PC-9 (cell line): Measurements from ENCODE around the gene KAT7. TPM values are rescaled to one million over a fixed set of nuclear protein-coding genes. Genes with fewer than 3 reads are reported as not detected.

Experiments used
- BruUV-seq: library from RNA; stranded (reverse); fragments of 400-500 nt; replicated peaks from 2 replicates; lab custom pipeline; 2021; lab: Mats Ljungman, UMichigan
- CTCF ChIA-PET: fragments of 300-600 bp; sonication (Branson Sonifier 250); formaldehyde crosslinking; loops from one replicate; lab custom pipeline; 2022; ENCODE audit warnings: antibody characterized with exemption; lab: Charles Lee
- POLR2A ChIA-PET: fragments of 300-600 bp; sonication (Branson Sonifier 250); formaldehyde crosslinking; loops from one replicate; lab custom pipeline; 2022; ENCODE audit warnings: antibody characterized with exemption; ENCODE audit not compliant: unreplicated experiment; lab: Charles Lee
- DNase-seq, 2 experiments: peaks; one replicate each; pipeline versions ENCODE4 v3.0.0 to v3.0.0-alpha.2; 2015 to 2022; ENCODE audit warnings: mixed read lengths in 1 of 2
- H2AFZ ChIP-seq: fragments of 200-600 bp; sonication (generic); 2 replicates; pipeline ENCODE4 v1.8.1; 2017; ENCODE audit warnings: antibody characterized with exemption
- H3F3A ChIP-seq: fragments of 200-600 bp; sonication (generic); 2 replicates; pipeline ENCODE4 v1.8.1; 2017; ENCODE audit warnings: antibody characterized with exemption, mild to moderate bottlenecking, low read depth; ENCODE audit not compliant: insufficient read depth
- H3K27ac ChIP-seq: fragments of 200-600 bp; sonication (generic); 2 replicates; pipeline ENCODE4 v1.6.1; 2016; ENCODE audit warnings: mixed run types
- H3K27me3 ChIP-seq: fragments of 200-600 bp; sonication (generic); 2 replicates; pipeline ENCODE4 v1.6.1; 2016; ENCODE audit warnings: low read depth, mixed run types; ENCODE audit not compliant: insufficient read depth
- H3K36me3 ChIP-seq: fragments of 200-600 bp; sonication (generic); 2 replicates; pipeline ENCODE4 v1.6.1; 2016; ENCODE audit warnings: low read depth, mixed run types
- H3K4me1 ChIP-seq: fragments of 200-600 bp; sonication (generic); replicated peaks from 2 replicates; pipeline ENCODE4 v1.6.1; 2016; ENCODE audit warnings: mixed run types; ENCODE audit not compliant: insufficient read depth
- H3K4me2 ChIP-seq: fragments of 200-600 bp; sonication (generic); 2 replicates; pipeline ENCODE4 v1.6.1; 2017; ENCODE audit warnings: mixed run types
- H3K4me3 ChIP-seq: fragments of 200-600 bp; sonication (generic); 2 replicates; pipeline ENCODE4 v1.6.1; 2016; ENCODE audit warnings: mixed run types
- H3K79me2 ChIP-seq: fragments of 200-600 bp; sonication (generic); 2 replicates; pipeline ENCODE4 v1.6.1; 2017; ENCODE audit warnings: low read depth, mixed run types
- H3K9me2 ChIP-seq: fragments of 200-600 bp; sonication (generic); 2 replicates; pipeline ENCODE4 v1.8.1; 2017; ENCODE audit warnings: mild to moderate bottlenecking; ENCODE audit not compliant: insufficient read depth
- H3K9me3 ChIP-seq: fragments of 200-600 bp; sonication (generic); 2 replicates; pipeline ENCODE4 v1.8.1; 2016; ENCODE audit warnings: low read depth; ENCODE audit not compliant: insufficient read depth
- H4K20me1 ChIP-seq: fragments of 200-600 bp; sonication (generic); 2 replicates; pipeline ENCODE4 v1.8.1; 2017; ENCODE audit not compliant: insufficient read depth
- CTCF ChIP-seq: fragments of 200-600 bp; sonication (generic); conservative IDR thresholded peaks from 2 replicates; pipeline ENCODE4 v1.6.1; 2017; ENCODE audit warnings: mixed run types, antibody characterized with exemption, mild to moderate bottlenecking, moderate library complexity
- EZH2 ChIP-seq: fragments of 200-600 bp; sonication (generic); IDR thresholded peaks from 2 replicates; pipeline ENCODE4 v1.8.0; 2017; ENCODE audit warnings: antibody characterized with exemption, low read depth
- intact Hi-C: fragments of 100-400 bp; cut with micrococcal nuclease; formaldehyde crosslinking; loops from one replicate; pipeline ENCODE4 v1.10.0; 2022; ENCODE audit not compliant: unreplicated experiment
- total RNA-seq: library from RNA; stranded (reverse); gene quantifications from 2 replicates; pipeline ENCODE4 v1.2.3, GENCODE V29; 2021

KAT7 gene
- total RNA-seq, 1 experiment from 2014 or later, result 57.0 TPM

- Histone ChIP-seq H3K4me3 (no peak overlapping the region), H3K9me2 (no peaks in the 10 kb centered on the region), H4K20me1 (peaks cover 5% of the 10 kb centered on the region), H3K4me2 (no peak overlapping the region), H3K9me3 (no peaks in the 10 kb centered on the region), H3K27me3 (no peaks in the 10 kb centered on the region), H3K4me1 (peaks cover 13% of the 10 kb centered on the region), H3K79me2 (peaks cover 4% of the 10 kb centered on the region), H3K36me3 (no peaks in the 10 kb centered on the region), H3K27ac (no peak overlapping the region), H2AFZ (no peak overlapping the region), H3F3A (no peaks in the 10 kb centered on the region; the same call in 1 of the 2 replicates)
- no peak for TF ChIP-seq CTCF
- TF ChIP-seq EZH2, result no peak
- intact Hi-C loops, result loop anchor here (10.0 kb wide), 1 partner anchor 210 kb away; the partner anchor contains the start of gene NXPH3
- BruUV-seq, result no TSS peak
- CTCF ChIA-PET, result no interaction called here
- POLR2A ChIA-PET, result interaction anchor here (0.6 kb wide), 1 partner anchor 11 kb away, joined by 6 read pairs; no protein-coding TSS in a partner anchor
- no peak for DNase-seq
Observed at GRCh38 chr17:49784636-49785035, 3.8 kb upstream of the KAT7 start.

DNA sequence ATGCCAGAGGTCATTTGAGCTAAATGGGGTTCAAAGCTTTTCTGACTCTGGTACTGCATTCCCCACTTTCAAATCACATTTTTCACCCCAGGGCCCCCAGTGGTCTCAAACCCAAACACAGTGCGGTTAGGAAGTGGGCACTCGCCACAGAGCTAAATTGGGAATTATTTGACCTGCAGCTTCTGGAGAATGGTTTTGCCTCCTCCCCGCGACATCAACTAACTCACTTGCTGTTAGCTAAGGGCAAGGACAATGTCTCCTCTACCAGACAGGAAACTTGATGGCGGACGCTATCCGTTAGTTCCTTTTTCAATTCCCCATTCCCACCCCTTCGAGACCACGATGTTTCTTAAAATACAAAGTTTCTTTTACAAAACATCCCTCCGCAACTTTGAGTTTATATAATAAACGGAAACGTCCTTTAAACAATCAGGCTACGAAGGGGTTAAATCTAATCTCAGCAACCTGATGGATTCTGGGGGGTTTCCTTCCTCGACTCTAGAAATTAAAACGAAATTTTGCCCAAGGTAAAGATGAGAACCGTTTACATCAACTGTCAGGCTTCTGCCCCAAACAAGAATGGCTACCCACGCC lies 500 bp upstream of the KAT7 start:
- peaks cover 14% of the 10 kb centered on the region for H3K36me3 ChIP-seq
- POLR2A ChIA-PET, result interaction anchor here (0.6 to 1.0 kb wide), 4 partner anchors 24 to 596 kb away, joined by 3 to 6 read pairs (median 4); partner anchors contain the start of gene FAM117A
- peaks cover 24% of the 10 kb centered on the region for H3K4me1 ChIP-seq
- peaks cover 37% of the 10 kb centered on the region for H4K20me1 ChIP-seq
- peak overlapping the region; percentile 90 for H3K4me2 ChIP-seq
- no peaks in the 10 kb centered on the region for H3K9me3 ChIP-seq
- CTCF ChIA-PET, result no interaction called here
- H2AFZ ChIP-seq, result peak overlapping the region; percentile 85
- no peaks in the 10 kb centered on the region for H3K9me2 ChIP-seq
- peak overlapping the region; percentile 88 for H3K4me3 ChIP-seq
- no peak for DNase-seq
- TF ChIP-seq EZH2 (no peak), CTCF (no peak)
- no peaks in the 10 kb centered on the region; the same call in 1 of the 2 replicates for H3F3A ChIP-seq
- no peaks in the 10 kb centered on the region for H3K27me3 ChIP-seq
- no TSS peak for BruUV-seq
- peak overlapping the region; percentile 91 for H3K27ac ChIP-seq
- H3K79me2 ChIP-seq, result peaks cover 38% of the 10 kb centered on the region
- intact Hi-C loops, result loop anchor here (1.0 to 10.0 kb wide), 3 partner anchors 24 to 213 kb away; partner anchors contain the start of genes FAM117A and NXPH3

DNA sequence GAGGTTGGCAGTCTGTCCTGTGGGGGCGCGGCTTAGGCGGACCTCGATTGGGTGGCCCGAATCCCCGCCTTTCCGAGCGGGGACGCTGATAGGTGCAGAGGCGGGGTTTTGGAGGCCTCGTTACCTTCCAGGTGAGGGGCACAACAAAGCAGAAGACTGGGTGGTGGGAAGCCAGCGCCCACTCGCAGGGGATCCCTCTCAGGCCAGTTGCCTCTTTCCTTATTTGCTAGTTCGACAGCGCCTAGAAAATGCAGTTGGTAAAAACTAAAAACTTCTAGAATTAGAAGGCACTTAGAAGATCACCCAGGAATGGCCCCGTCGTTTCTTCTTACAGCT lies 730 bp downstream of the KAT7 start:
- Histone ChIP-seq H3K4me3 (peak overlapping the region; percentile 64), H3K27ac (no peak overlapping the region), H2AFZ (no peak overlapping the region), H3F3A (no peaks in the 10 kb centered on the region; the same call in 1 of the 2 replicates), H3K4me2 (peak overlapping the region; percentile 98), H3K27me3 (no peaks in the 10 kb centered on the region), H3K9me3 (no peaks in the 10 kb centered on the region), H3K9me2 (no peaks in the 10 kb centered on the region), H3K79me2 (peaks cover 45% of the 10 kb centered on the region), H3K4me1 (peaks cover 24% of the 10 kb centered on the region), H4K20me1 (peaks cover 49% of the 10 kb centered on the region), H3K36me3 (peaks cover 24% of the 10 kb centered on the region)
- intact Hi-C loops, result loop anchor here (10.0 kb wide), 1 partner anchor 214 kb away; the partner anchor contains the start of gene NXPH3
- TF ChIP-seq CTCF (no peak), EZH2 (no peak)
- TSS peak; percentile 42 for BruUV-seq
- no peak for DNase-seq
- ChIA-PET CTCF (interaction anchor here (0.6 kb wide), 1 partner anchor 209 kb away, joined by 3 read pairs; no protein-coding TSS in a partner anchor), POLR2A (no interaction called here)
